ENCODE data around the gene MTHFD1L.
"Not testable (repeated sequence)": the region's sequence is repeated elsewhere in the genome, so short reads cannot be mapped to it uniquely, and the experiment has no call there.

The MTHFD1L gene

GRCh38 chr6:151113641-151114040, 248.1 kb downstream of the MTHFD1L start:
- no peak for TF ChIP-seq SUZ12 (IDR thresholded peaks at IDR 0.05; ENCODE audit: extremely low read depth, insufficient read depth, insufficient read length)
- TF ChIP-seq YY1 (IDR thresholded peaks at IDR 0.05; ENCODE audit: insufficient read depth, insufficient read length): no peak
- TF ChIP-seq ZNF274 (IDR thresholded peaks at IDR 0.05; ENCODE audit: low read depth, low read length): no peak
- H3K27me3 ChIP-seq (ENCODE audit: insufficient read depth, insufficient read length): no peaks in the 10 kb centered on the region
- no peaks in the 10 kb centered on the region for H3K4me1 ChIP-seq (ENCODE audit: insufficient read depth, insufficient read length)
- H3K9me3 ChIP-seq (ENCODE audit: insufficient read depth, low read length): no peaks in the 10 kb centered on the region
- no peak overlapping the region for H3K9ac ChIP-seq (ENCODE audit: insufficient read length, low read depth)
- no peak for DNase-seq (ENCODE audit: low read depth, low spot score)
- H3K36me3 ChIP-seq (ENCODE audit: insufficient read depth, insufficient read length, low read length): no peaks in the 10 kb centered on the region
- no peak overlapping the region for H3K4me3 ChIP-seq (ENCODE audit: insufficient read length, low read depth)

- Histone ChIP-seq H3K9ac (ENCODE audit: insufficient read length, low read depth) (no peak overlapping the region), H3K27me3 (ENCODE audit: insufficient read depth, insufficient read length) (no peaks in the 10 kb centered on the region), H3K9me3 (ENCODE audit: insufficient read depth, low read length) (no peaks in the 10 kb centered on the region), H3K4me3 (ENCODE audit: insufficient read length, low read depth) (no peak overlapping the region), H3K4me1 (ENCODE audit: insufficient read depth, insufficient read length) (no peaks in the 10 kb centered on the region), H3K36me3 (ENCODE audit: insufficient read depth, insufficient read length, low read length) (no peaks in the 10 kb centered on the region)
- TF ChIP-seq SUZ12 (IDR thresholded peaks at IDR 0.05; ENCODE audit: extremely low read depth, insufficient read depth, insufficient read length) (no peak), ZNF274 (IDR thresholded peaks at IDR 0.05; ENCODE audit: low read depth, low read length) (no peak), YY1 (IDR thresholded peaks at IDR 0.05; ENCODE audit: insufficient read depth, insufficient read length) (no peak)
- DNase-seq (ENCODE audit: low read depth, low spot score): no peak
Observed at GRCh38 chr6:151118461-151119123, 253.1 kb downstream of the MTHFD1L start.

GRCh38 chr6:151119823-151120524, 254.5 kb downstream of the MTHFD1L start:
- Histone ChIP-seq H3K9ac (ENCODE audit: insufficient read length, low read depth) (no peak overlapping the region), H3K27me3 (ENCODE audit: insufficient read depth, insufficient read length) (no peaks in the 10 kb centered on the region), H3K4me1 (ENCODE audit: insufficient read depth, insufficient read length) (no peaks in the 10 kb centered on the region), H3K36me3 (ENCODE audit: insufficient read depth, insufficient read length, low read length) (no peaks in the 10 kb centered on the region), H3K9me3 (ENCODE audit: insufficient read depth, low read length) (no peaks in the 10 kb centered on the region), H3K4me3 (ENCODE audit: insufficient read length, low read depth) (no peak overlapping the region)
- no peak for TF ChIP-seq SUZ12 (IDR thresholded peaks at IDR 0.05; ENCODE audit: extremely low read depth, insufficient read depth, insufficient read length)
- TF ChIP-seq ZNF274 (IDR thresholded peaks at IDR 0.05; ENCODE audit: low read depth, low read length): no peak
- no peak for TF ChIP-seq YY1 (IDR thresholded peaks at IDR 0.05; ENCODE audit: insufficient read depth, insufficient read length)
- DNase-seq (ENCODE audit: low read depth, low spot score): no peak

GRCh38 chr6:151121900-151122299, 256.4 kb downstream of the MTHFD1L start:
- no peak for DNase-seq (ENCODE audit: low read depth, low spot score)
- Histone ChIP-seq H3K27me3 (ENCODE audit: insufficient read depth, insufficient read length) (no peaks in the 10 kb centered on the region), H3K9ac (ENCODE audit: insufficient read length, low read depth) (no peak overlapping the region), H3K4me3 (ENCODE audit: insufficient read length, low read depth) (no peak overlapping the region), H3K36me3 (ENCODE audit: insufficient read depth, insufficient read length, low read length) (no peaks in the 10 kb centered on the region), H3K4me1 (ENCODE audit: insufficient read depth, insufficient read length) (no peaks in the 10 kb centered on the region), H3K9me3 (ENCODE audit: insufficient read depth, low read length) (0 out of 2 replicates have a peak, but pooled peaks cover under 1% of the 10 kb centered on the region)
- TF ChIP-seq SUZ12 (IDR thresholded peaks at IDR 0.05; ENCODE audit: extremely low read depth, insufficient read depth, insufficient read length) (no peak), ZNF274 (IDR thresholded peaks at IDR 0.05; ENCODE audit: low read depth, low read length) (no peak), YY1 (IDR thresholded peaks at IDR 0.05; ENCODE audit: insufficient read depth, insufficient read length) (no peak)

- not testable (repeated sequence) for H3K9ac ChIP-seq (ENCODE audit: insufficient read length, low read depth); H3K4me1 ChIP-seq (ENCODE audit: insufficient read depth, insufficient read length); H3K27me3 ChIP-seq (ENCODE audit: insufficient read depth, insufficient read length); DNase-seq (ENCODE audit: low read depth, low spot score); H3K36me3 ChIP-seq (ENCODE audit: insufficient read depth, insufficient read length, low read length); H3K4me3 ChIP-seq (ENCODE audit: insufficient read length, low read depth)
- peaks cover 11% of the 10 kb centered on the region; the same call in 1 of the 2 replicates for H3K9me3 ChIP-seq (ENCODE audit: insufficient read depth, low read length)
Observed at GRCh38 chr6:151123641-151124040, 258.1 kb downstream of the MTHFD1L start.

GRCh38 chr6:151125242-151125641, 259.7 kb downstream of the MTHFD1L start:
- not testable (repeated sequence) for H3K9ac ChIP-seq (ENCODE audit: insufficient read length, low read depth); H3K27me3 ChIP-seq (ENCODE audit: insufficient read depth, insufficient read length); H3K36me3 ChIP-seq (ENCODE audit: insufficient read depth, insufficient read length, low read length); DNase-seq (ENCODE audit: low read depth, low spot score); H3K4me1 ChIP-seq (ENCODE audit: insufficient read depth, insufficient read length); H3K4me3 ChIP-seq (ENCODE audit: insufficient read length, low read depth)
- peaks cover 11% of the 10 kb centered on the region; the same call in 1 of the 2 replicates for H3K9me3 ChIP-seq (ENCODE audit: insufficient read depth, low read length)

- H3K4me1 ChIP-seq (ENCODE audit: insufficient read depth, insufficient read length); DNase-seq (ENCODE audit: low read depth, low spot score); H3K27me3 ChIP-seq (ENCODE audit: insufficient read depth, insufficient read length); H3K36me3 ChIP-seq (ENCODE audit: insufficient read depth, insufficient read length, low read length); H3K4me3 ChIP-seq (ENCODE audit: insufficient read length, low read depth); H3K9ac ChIP-seq (ENCODE audit: insufficient read length, low read depth): not testable (repeated sequence)
- H3K9me3 ChIP-seq (ENCODE audit: insufficient read depth, low read length): peaks cover 11% of the 10 kb centered on the region; the same call in 1 of the 2 replicates
Observed at GRCh38 chr6:151125651-151126416, 260.3 kb downstream of the MTHFD1L start.

DNA sequence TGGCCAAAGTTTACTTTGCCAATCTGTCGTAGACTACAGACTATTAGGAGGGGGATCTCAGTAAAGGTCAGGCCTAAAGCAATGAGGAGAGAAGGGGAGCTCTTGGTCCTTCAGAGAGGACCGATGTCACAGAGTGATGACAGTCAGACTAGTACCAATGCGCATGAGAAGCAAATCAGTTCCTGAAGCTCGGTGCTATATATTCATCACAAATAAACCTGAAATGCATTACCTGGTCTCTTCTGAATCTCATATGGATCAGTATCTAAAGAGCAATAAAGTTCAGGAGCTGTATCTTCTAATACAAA, 260.9 kb downstream of the MTHFD1L start:
- H3K36me3 ChIP-seq (ENCODE audit: insufficient read depth, insufficient read length, low read length); DNase-seq (ENCODE audit: low read depth, low spot score); H3K4me3 ChIP-seq (ENCODE audit: insufficient read length, low read depth); H3K27me3 ChIP-seq (ENCODE audit: insufficient read depth, insufficient read length); H3K9ac ChIP-seq (ENCODE audit: insufficient read length, low read depth); H3K4me1 ChIP-seq (ENCODE audit: insufficient read depth, insufficient read length): not testable (repeated sequence)
- H3K9me3 ChIP-seq (ENCODE audit: insufficient read depth, low read length): peaks cover 11% of the 10 kb centered on the region; the same call in 1 of the 2 replicates

GRCh38 chr6:151127133-151127798, 261.8 kb downstream of the MTHFD1L start:
- H3K9ac ChIP-seq (ENCODE audit: insufficient read length, low read depth); H3K4me3 ChIP-seq (ENCODE audit: insufficient read length, low read depth); H3K27me3 ChIP-seq (ENCODE audit: insufficient read depth, insufficient read length); H3K36me3 ChIP-seq (ENCODE audit: insufficient read depth, insufficient read length, low read length); H3K4me1 ChIP-seq (ENCODE audit: insufficient read depth, insufficient read length); DNase-seq (ENCODE audit: low read depth, low spot score): not testable (repeated sequence)
- H3K9me3 ChIP-seq (ENCODE audit: insufficient read depth, low read length): peaks cover 11% of the 10 kb centered on the region; the same call in 1 of the 2 replicates

Data from NT2/D1 (cell line).